ENCODE measurements around the gene CACNA2D4.

CACNA2D4 gene

GRCh38 chr12:1814266-1814665 lies 104.2 kb downstream of the CACNA2D4 start:
- Histone ChIP-seq H3K79me2 (ENCODE audit: insufficient read depth, low read depth) (no peaks in the 10 kb centered on the region), H3K36me3 (ENCODE audit: insufficient read depth) (no peaks in the 10 kb centered on the region), H3K27me3 (ENCODE audit: insufficient read depth, low read depth) (peaks cover 67% of the 10 kb centered on the region), H3K4me2 (no peak overlapping the region), H3K4me1 (ENCODE audit: low read depth, poor library complexity, severe bottlenecking) (no peaks in the 10 kb centered on the region), H3K27ac (no peak overlapping the region), H4K20me1 (ENCODE audit: insufficient read depth) (no peaks in the 10 kb centered on the region), H2AFZ (ENCODE audit: low read depth) (no peak overlapping the region), H3K9ac (no peak overlapping the region), H3K4me3 (IDR thresholded peaks at IDR 0.05; ENCODE audit: insufficient read depth, low read depth, low read length) (no peak overlapping the region)
- TF ChIP-seq CTCF (conservative IDR thresholded peaks at IDR 0.05; ENCODE audit: low read depth, low read length) = no peak

GRCh38 chr12:1812650-1813302 lies 105.7 kb downstream of the CACNA2D4 start:
- H4K20me1 ChIP-seq (ENCODE audit: insufficient read depth) = no peaks in the 10 kb centered on the region
- H2AFZ ChIP-seq (ENCODE audit: low read depth) = no peak overlapping the region
- H3K4me1 ChIP-seq (ENCODE audit: low read depth, poor library complexity, severe bottlenecking) = no peaks in the 10 kb centered on the region
- H3K36me3 ChIP-seq (ENCODE audit: insufficient read depth) = no peaks in the 10 kb centered on the region
- H3K4me3 ChIP-seq (IDR thresholded peaks at IDR 0.05; ENCODE audit: insufficient read depth, low read depth, low read length) = no peak overlapping the region
- H3K9ac ChIP-seq = no peak overlapping the region
- no peak overlapping the region for H3K4me2 ChIP-seq
- H3K27me3 ChIP-seq (ENCODE audit: insufficient read depth, low read depth) = peaks cover 62% of the 10 kb centered on the region
- no peaks in the 10 kb centered on the region for H3K79me2 ChIP-seq (ENCODE audit: insufficient read depth, low read depth)
- H3K27ac ChIP-seq = no peak overlapping the region
- TF ChIP-seq CTCF (conservative IDR thresholded peaks at IDR 0.05; ENCODE audit: low read depth, low read length) = no peak

GRCh38 chr12:1811948-1812291 lies 106.5 kb downstream of the CACNA2D4 start:
- no peak overlapping the region for H3K27ac ChIP-seq
- H3K9ac ChIP-seq = no peak overlapping the region
- H2AFZ ChIP-seq (ENCODE audit: low read depth) = no peak overlapping the region
- H3K4me3 ChIP-seq (IDR thresholded peaks at IDR 0.05; ENCODE audit: insufficient read depth, low read depth, low read length) = no peak overlapping the region
- peaks cover 59% of the 10 kb centered on the region for H3K27me3 ChIP-seq (ENCODE audit: insufficient read depth, low read depth)
- H4K20me1 ChIP-seq (ENCODE audit: insufficient read depth) = no peaks in the 10 kb centered on the region
- H3K36me3 ChIP-seq (ENCODE audit: insufficient read depth) = no peaks in the 10 kb centered on the region
- no peaks in the 10 kb centered on the region for H3K4me1 ChIP-seq (ENCODE audit: low read depth, poor library complexity, severe bottlenecking)
- no peaks in the 10 kb centered on the region for H3K79me2 ChIP-seq (ENCODE audit: insufficient read depth, low read depth)
- no peak for TF ChIP-seq CTCF (conservative IDR thresholded peaks at IDR 0.05; ENCODE audit: low read depth, low read length)
- H3K4me2 ChIP-seq = no peak overlapping the region

- no peaks in the 10 kb centered on the region for H4K20me1 ChIP-seq (ENCODE audit: insufficient read depth)
- H3K27me3 ChIP-seq (ENCODE audit: insufficient read depth, low read depth) = peaks cover 54% of the 10 kb centered on the region
- no peak overlapping the region for H3K4me2 ChIP-seq
- H3K27ac ChIP-seq = no peak overlapping the region
- no peak overlapping the region for H3K4me3 ChIP-seq (IDR thresholded peaks at IDR 0.05; ENCODE audit: insufficient read depth, low read depth, low read length)
- H3K79me2 ChIP-seq (ENCODE audit: insufficient read depth, low read depth) = no peaks in the 10 kb centered on the region
- H3K36me3 ChIP-seq (ENCODE audit: insufficient read depth) = no peaks in the 10 kb centered on the region
- no peak for TF ChIP-seq CTCF (conservative IDR thresholded peaks at IDR 0.05; ENCODE audit: low read depth, low read length)
- H3K9ac ChIP-seq = no peak overlapping the region
- H3K4me1 ChIP-seq (ENCODE audit: low read depth, poor library complexity, severe bottlenecking) = no peaks in the 10 kb centered on the region
- H2AFZ ChIP-seq (ENCODE audit: low read depth) = no peak overlapping the region
These were observed 107.0 kb downstream of the CACNA2D4 start for GRCh38 chr12:1811281-1811947.

Measured in KMS-11 (cell line).